HG02798 (cell line): ENCODE measurements around the gene ESYT2.
"Not testable (repeated sequence)": the region's sequence is repeated elsewhere in the genome, so short reads cannot be mapped to it uniquely, and the experiment has no call there.

Experiments
- ATAC-seq: cut with Tn5 transposase; IDR thresholded peaks from one replicate; pipeline ENCODE4 v1.9.1; 2021; ENCODE audit warnings: mild to moderate bottlenecking; ENCODE audit not compliant: unreplicated experiment, poor library complexity

Gene ESYT2

DNA sequence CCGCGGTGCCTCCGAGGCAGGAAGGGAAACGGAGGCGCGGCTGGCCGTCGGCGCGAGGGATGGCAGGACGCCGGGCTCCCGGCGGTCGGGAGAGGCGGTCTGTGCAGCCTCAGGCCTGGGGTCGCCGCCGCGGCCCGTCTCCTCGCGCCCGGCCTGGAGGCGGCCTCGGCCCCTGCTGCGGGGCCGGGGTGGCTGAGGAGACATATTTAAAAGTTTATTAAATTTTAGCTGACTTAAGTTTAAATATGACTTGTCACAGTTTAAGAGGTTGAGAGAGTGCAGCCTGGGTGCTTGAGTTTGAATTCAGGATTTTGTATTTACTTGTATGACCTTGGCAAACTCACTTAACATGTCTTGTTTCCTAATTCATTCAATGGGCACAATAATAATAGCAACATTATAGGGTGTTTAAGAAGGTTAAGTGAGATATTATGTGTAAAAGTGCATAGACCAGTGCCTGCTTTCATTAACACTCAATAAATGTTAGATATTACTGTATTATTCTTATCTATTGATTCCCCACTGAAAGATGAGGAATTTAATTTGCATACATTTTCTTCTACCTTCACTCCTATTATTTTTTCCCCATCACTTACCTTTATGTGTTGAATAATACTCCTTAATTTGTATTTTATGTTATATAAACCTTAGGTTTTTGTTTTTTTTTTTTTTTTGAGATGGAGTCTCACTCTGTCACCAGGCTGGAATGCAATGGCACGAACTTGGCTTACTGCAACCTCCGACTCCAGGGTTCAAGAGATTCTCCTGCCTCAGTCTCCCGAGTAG, 27.8 kb upstream of the ESYT2 start:
- no peak for ATAC-seq

DNA sequence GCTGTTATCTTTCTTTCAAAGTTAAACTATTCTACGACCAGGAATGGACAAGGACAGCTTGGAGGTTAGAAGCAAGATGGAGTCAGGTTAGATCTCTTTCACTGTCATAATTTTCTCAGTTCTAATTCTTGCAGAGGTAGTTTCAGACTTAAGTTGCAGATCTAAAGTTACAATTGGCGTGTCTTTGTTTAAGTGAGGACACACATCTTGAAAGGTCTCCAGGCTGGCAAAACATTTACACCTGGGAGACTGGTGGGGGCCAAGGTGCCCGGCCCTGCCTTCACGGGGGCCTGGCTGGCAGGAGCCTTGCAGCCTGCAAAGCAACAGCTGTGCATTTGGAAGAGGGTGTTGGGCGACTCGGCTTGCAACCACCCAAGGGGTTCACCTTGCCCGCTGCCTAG, 25.4 kb upstream of the ESYT2 start:
- no peak for ATAC-seq

DNA sequence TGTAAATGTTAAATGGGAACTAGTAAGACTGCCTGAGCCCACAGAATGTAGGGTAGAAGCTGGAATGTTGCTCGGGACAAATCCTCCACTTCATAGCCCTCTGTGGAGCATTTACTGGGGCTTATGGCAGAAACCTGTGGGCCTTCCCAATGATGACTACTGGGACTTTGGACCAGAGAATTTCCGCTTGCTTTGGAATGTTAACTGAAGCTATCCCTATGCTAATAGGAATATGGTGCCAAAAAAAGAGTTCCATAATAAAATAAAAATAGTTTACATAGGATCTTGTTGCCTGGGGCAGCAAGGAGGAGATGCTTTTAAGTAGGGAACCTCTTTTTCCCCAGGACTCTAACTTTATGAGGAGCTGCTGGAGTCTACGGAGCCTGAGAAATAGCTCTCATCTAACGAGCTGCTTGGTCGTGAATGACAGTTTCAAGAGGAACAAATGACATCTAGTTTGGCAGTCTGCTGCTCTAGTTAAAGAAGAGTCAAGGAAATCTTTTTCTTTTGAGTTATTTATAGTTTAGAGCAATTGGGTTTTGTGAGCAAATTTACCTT, 21.3 kb upstream of the ESYT2 start:
- no peak for ATAC-seq

DNA sequence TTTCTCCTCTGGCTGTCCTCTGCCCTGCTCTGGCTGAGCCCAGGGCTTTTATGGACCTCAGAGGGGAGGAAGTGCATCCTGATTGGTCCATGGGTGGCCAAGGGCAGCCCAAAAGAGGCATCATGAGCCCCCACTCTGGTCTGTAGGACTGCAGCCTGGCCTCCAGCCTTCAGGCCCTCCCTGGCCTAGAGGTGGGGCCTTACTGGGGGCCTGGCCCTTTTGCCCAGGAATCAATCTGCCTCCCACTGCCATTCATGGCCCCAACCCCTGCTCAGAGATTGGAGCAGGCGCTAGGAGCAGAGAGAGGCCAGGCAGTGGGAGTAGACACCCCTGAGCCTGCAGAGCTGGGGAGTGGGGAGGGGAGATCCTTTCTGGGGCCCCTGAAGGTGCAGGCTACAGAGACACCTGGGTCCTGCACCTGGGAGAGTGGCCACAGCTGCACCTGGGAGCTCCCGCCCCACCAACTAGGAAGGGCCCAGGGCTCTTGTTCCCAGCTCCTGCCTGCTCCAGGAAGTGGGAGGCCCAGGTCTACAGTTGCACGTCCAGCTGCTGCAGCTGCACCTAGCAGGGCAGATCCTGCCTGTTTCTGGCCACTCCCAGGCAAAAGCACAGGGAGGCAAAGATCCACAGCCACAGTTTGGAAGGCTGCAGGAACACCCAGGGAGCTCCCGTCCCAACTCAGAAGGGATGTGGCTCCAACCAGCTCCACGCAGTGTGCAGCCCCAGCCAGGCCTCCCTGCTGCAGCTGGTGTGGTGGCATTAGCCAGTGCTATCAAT, 20.6 kb upstream of the ESYT2 start:
- no peak for ATAC-seq

DNA sequence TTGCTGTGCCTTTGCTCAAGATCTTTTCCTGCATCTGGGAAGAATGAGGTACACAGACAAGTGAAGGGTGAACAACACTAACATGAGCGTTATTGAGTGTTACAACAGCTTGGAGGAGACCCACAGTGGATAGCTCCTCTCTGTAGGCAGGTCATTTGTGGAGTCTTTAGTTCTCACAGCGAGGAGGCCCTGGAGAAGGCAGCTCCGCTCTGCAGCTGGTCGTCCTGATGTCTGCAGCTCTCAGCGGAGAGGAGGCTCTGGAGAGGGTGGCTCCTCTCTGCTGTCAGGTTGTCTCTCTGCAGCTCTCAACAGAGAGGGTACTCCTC, 20.1 kb upstream of the ESYT2 start:
- no peak for ATAC-seq

DNA sequence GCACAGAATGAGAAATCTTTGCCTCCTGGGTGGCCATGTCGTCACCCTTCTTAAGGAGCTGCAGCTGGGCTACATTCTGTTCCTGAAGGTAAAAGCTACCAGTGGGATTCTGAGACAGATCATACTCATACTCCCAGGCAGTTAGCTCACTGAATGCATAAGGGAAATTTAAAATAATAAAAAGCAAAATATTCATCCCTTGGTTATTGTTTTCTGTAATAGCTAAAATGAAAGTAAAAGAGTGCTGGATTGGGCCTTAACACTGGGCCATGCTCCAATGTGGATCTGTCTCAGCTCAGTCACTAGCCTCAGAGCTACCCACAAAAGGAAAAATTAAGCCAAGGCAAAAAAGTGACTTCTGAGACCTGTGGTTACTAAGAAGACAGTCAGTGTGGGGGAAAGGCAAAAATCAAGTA, 18.1 kb upstream of the ESYT2 start:
- no peak for ATAC-seq

DNA sequence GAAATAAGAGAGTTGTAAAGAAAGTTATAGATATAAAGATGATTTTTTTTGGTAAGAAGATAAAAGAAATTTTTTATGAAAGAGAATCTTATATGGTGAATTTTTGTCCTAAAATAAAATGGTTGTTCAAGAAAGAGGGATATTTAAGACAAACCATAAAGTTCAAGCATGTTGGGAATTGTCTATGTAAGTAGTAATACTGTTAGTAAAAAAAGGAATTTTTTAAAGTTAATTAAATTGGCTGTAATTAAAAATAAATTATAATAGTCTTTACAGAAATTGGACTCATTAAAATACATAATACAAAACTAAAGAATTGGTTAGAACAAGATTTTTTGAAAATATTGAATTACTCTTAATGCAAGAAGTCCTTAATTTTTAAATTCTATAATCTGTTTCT, 17.0 kb upstream of the ESYT2 start:
- ATAC-seq = no peak

DNA sequence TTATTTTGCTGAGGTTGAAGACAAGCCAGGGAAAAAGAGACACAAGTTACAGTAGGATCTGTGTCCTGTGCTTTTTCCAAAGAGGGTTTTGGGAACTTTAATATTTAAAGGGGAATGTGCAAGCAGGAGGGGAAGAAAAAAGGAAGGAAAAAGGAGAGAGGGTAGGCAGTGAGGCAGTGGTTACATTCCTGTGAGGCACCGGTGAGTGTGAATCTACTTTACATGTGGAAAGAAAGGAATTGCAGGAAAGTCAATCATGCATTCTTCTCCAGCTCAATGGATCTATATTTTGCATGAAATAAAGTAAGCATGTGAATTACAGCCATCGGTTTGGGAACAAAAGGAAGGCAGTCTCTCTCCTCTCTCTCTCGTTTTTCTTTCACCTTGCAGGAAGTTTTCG, 14.5 kb upstream of the ESYT2 start:
- no peak for ATAC-seq

DNA sequence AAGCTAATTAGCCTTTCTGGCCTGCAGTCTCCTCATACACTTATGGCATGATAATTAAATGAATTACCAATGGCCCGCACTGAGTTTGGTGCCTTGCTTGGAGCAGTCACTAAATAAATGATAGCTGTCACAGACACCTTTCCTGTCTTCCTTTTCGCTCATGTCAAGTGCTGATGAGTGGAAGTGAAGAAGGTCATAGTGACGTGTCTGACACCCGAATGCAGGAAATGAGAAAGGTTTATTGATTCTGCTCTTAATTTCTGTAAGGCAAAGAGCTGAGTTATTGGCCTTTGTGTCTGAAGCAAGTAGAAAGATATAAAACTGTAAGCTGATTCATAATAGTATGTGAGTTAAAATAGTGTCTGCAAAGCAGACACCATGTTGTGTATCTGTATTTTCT, 13.2 kb upstream of the ESYT2 start:
- ATAC-seq = no peak

DNA sequence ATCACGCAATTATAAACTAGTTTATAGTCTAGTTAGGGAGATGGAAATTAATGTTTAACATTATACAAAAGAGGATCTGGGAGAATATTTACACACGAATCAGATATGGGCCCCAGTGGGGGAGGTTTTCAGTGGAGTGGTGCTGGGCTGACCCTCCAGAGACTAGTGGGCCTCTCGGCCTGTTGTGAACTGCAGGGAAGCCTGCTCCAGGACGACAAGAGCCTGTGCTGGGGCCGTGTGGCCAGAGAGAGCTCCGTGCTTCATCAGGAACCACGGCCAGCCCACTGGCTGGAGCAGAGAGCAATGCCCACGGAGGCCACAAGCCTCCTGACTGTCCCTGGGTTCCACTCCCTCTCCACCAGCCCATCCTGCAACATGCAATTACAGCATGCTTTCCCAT, 11.3 kb upstream of the ESYT2 start:
- ATAC-seq = no peak

DNA sequence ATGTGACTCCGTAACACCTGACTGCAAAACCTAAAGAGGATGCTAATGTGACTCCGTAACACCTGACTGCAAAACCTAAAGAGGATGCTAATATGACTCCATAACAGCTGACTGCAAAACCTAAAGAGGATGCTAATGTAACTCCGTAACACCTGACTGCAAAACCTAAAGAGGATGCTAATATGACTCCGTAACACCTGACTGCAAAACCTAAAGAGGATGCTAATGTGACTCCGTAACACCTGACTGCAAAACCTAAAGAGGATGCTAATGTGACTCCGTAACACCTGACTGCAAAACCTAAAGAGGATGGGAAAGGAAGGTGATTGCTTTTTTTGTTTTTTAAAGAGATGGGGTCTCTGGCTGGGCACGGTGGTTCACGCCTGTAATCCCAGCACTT, 9.9 kb upstream of the ESYT2 start:
- not testable (repeated sequence) for ATAC-seq

DNA sequence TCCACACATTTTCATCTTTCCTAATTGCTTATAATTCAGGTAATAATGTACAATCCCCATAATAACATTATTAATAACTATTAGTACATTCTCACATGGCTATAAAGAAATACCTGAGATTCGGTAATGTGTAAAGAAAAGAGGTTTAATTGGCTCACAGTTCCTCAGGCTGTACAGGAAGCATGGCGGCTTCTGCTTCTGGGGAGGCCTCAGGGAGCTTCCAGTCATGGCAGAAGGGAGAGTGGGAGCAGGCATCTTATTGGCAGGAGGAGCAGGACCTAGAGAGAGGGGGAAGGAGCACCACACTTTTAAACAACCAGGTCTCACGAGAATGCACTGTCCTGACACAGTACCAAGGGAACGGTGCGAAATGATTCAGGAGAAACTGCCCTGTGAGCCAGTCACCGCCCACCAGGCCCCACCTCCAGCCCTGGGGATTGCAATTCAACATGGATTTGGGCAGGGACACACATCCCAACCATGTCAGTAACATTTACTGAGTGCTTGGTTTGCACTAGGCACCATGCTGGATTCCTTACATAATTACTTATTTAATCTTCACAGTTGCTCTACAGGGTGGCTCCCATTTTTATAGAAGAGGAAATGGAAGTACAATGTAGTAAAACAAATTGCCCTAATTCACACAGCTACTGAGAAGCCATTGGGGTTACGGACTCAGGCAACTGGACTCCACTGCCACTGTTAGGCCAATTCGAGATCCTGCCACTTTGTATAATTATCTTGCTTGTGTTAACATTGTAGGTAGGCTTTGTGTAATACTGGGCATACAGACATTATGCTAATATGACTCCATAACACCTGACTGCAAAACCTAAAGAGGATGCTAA, 8.7 kb upstream of the ESYT2 start:
- no peak for ATAC-seq

DNA sequence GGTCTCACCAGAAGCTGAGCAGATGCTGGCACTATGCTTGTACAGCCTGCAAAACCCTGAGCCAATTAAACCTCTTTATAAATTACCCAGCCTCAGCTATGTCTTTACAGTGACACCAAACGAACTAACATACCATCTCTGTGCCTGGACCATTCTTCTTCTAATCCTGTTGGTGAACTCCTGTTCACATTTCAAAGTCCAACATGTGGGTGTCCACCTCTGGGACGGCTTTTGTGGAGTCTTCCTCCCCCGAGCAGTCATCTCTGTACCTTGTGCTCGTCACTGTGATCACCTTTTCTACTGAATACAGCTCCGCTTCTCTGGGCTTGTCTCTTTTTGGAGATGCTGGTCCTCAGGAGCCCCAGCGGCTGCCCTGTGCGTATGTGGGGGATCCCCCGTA, 7.4 kb upstream of the ESYT2 start:
- no peak for ATAC-seq

DNA sequence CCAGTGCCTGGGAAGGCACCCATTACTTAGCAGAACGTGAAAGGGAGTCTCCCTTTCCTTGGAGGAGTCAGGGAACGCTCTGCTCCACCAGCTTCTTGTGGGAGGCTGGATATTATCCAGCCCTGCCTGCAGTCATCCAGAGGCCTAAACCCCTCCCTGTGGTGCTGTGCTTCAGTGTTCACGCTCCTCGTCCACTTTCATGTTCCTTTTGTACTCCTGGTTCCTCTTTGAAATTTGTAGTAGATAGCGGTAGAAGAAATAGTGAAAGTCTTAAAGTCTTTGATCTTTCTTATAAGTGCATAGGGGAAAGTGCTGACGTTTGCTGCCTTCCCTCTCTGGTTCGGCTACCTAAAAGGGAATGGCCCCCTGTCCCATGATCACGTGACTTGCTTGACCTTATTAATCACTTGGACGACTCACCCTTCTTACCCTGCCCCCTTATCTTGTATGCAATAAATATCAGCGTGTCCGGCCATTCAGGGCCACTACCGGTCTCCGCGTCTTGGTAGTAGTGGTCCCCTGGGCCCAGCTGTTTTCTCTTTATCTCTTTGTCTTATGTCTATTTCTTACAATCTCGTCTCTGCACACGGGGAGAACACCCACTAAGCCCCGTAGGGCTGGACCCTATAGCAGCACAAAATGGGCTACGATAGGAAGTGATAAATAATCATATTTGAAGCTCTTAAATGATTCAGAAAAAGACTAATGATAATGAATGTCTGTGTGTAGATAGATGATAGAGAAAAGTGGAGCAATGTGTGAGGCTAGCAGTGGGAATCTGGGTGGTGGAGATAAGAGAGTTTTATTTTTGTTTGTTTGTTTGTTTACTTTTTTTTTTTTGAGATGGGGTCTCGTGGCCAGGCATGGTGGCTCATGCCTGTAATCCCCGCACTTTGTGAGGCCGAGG, 5.8 kb upstream of the ESYT2 start:
- no peak for ATAC-seq

DNA sequence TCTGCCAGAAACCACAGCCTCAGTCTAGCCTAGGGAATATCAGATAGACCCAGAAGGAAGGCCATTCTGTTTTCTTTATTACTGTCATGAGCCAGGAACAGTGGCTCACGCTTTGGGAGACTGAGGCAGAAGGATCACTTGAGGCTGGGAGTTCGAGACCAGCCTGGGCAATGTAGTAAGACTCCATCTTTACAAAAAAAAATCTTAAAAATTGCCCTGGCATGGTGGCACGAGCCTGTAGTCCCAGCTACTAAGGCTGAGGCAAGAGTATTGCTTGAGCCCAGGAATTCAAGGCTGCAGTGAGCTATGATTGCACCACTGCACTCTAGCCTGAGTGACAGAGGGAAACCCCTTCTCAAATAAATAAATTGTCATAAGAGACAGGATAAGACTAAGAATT, 3.7 kb upstream of the ESYT2 start:
- no peak for ATAC-seq

DNA sequence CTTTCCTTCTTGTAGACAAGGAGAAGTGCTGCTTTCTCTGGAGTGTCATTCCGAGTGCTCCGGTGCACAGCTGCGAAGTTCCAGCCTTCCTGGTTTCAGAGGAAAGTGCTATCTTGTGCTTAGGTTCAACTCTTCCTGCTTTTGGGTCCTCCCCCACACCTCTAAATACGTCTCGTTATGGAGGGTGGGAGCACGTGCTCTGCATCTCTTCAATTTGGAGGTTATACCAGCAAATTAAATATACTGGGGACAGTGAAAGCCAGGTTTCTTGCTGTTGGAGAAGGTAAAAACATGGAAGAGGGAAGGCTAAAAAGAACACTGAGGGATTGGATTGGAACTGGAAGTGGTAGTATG, 2.4 kb upstream of the ESYT2 start:
- ATAC-seq = no peak

DNA sequence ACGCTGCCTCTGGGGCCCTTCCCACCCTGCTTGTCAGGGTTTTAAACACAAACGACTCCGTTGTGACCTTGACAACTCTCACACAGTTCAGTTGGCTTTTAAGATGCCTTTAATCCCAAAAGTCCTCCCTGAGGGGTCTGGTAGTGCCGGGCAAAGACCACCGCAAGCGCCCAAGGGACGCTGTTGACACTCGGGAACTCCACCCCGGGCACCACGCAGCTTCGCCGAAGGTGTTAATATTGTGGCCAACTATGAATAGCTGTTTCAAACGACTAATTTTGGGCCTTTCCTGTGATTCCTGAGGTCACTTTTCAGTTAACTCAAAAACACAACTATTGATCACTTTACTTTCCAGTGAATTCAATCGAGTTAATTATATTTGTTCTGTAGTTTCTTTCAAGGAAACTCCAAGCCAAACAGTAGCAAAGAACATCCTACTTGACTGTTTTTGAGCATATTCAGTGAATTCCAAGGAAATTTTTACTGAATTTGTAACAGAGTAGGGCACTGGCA, 958 bp upstream of the ESYT2 start:
- ATAC-seq = no peak

DNA sequence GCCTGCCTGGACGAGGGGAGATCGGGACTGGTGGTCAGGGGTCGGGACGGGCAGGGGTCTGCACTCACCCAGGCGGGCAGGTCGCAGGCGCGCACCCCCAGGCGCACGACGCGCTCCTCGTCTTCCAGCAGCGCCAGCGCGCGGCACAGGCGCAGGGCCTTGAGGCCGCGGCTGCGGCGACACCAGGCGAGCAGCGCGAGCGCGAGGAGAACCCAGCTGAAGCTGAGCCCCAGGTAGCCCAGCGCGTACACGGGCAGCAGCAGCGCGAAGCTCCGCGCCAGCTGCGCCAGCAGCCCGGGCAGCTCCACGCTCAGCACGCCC, 328 bp downstream of the ESYT2 start:
- peak; percentile 56 for ATAC-seq

DNA sequence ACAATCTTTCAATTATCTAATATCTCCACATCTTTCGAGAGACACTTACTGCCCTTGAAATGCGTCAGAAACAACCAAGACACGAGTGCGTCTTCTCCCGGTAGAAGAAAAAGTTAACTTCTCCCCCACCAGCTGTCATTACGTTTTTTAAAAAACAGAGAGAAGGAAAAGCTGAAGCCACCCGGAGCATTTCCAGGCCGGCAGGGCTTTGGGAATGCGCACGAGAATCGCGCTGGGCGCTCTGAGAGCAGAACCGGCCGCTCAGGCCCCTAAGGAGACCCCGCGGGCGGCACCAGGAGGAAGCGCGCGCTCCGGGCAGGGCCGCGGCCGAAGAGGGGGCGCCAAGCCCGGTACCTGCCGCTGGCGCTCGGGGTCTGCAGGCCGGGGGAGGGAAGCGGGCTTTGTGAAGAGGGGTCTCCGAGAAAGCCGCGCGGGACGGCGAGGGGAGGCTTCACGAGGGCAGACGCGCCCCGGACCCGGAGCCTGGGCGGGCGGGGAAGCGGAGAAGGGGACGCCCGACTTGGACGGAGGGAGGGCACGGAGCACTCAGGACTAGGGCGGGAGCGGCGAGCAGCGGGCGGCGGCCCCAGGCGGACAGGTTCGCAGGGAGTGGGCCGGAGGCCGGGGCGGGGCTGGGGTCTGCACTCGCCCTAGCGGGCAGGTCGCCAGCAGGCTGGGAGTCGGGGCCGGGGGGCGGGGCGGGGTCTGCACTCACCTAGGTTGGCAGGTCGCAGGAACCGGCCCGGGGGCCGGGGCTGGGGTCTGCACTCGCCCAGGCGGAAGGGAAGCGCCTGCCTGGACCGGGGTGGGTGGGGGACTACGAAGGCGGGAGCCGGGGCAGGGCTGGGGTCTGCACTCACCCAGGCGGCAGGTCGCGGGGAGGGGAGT, 932 bp downstream of the ESYT2 start:
- no peak for ATAC-seq
